ENCODE measurements around the gene MGAT4D.
"Not testable (repeated sequence)": the region's sequence is repeated elsewhere in the genome, so short reads cannot be mapped to it uniquely, and the experiment has no call there.

MGAT4D gene

GRCh38 chr4:140448162-140448561, 49.9 kb downstream of the MGAT4D start:
- no peak for DNase-seq (ENCODE audit: low read depth in 2 of 2)
- H3K4me3 ChIP-seq (replicated peaks in 1 of 2; ENCODE audit: low read depth in 2 of 2, low read length in 2 of 2), result no peak overlapping the region
- TF ChIP-seq, protein P1, sequence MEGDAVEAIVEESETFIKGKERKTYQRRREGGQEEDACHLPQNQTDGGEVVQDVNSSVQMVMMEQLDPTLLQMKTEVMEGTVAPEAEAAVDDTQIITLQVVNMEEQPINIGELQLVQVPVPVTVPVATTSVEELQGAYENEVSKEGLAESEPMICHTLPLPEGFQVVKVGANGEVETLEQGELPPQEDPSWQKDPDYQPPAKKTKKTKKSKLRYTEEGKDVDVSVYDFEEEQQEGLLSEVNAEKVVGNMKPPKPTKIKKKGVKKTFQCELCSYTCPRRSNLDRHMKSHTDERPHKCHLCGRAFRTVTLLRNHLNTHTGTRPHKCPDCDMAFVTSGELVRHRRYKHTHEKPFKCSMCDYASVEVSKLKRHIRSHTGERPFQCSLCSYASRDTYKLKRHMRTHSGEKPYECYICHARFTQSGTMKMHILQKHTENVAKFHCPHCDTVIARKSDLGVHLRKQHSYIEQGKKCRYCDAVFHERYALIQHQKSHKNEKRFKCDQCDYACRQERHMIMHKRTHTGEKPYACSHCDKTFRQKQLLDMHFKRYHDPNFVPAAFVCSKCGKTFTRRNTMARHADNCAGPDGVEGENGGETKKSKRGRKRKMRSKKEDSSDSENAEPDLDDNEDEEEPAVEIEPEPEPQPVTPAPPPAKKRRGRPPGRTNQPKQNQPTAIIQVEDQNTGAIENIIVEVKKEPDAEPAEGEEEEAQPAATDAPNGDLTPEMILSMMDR (IDR thresholded peaks at IDR 0.05; ENCODE audit: low read depth, low read length), result no peak

DNA sequence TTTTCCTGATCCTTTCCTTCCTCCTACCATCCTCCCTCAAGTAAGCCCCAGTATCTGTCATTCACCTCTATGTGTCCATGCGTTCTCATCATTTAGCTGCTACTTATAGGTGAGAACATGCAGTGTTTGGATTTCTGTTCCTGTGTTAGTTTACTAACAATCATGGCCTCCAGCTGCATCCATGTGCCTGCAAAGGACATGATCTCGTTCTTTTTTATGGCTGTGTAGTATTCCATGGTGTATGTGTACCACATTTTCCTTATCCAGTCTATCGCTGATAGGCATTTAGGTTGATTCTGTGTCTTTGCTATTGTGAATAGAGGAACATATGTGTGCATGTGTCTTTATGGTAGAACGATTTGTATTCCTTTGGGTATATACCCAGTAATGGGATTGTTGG, 53.7 kb downstream of the MGAT4D start:
- not testable (repeated sequence) for DNase-seq (ENCODE audit: low read depth in 2 of 2)

GRCh38 chr4:140439644-140440142, 58.4 kb downstream of the MGAT4D start:
- DNase-seq (ENCODE audit: low read depth in 2 of 2), result no peak
- TF ChIP-seq, protein P1 (IDR thresholded peaks at IDR 0.05; ENCODE audit: low read depth, low read length), result no peak
- H3K4me3 ChIP-seq (replicated peaks in 1 of 2; ENCODE audit: low read depth in 2 of 2, low read length in 2 of 2), result no peak overlapping the region

More for the DNA sequence above, 53.7 kb downstream of the MGAT4D start:
- H3K4me3 ChIP-seq (replicated peaks in 1 of 2; ENCODE audit: low read depth in 2 of 2, low read length in 2 of 2), result not testable (repeated sequence)

DNA sequence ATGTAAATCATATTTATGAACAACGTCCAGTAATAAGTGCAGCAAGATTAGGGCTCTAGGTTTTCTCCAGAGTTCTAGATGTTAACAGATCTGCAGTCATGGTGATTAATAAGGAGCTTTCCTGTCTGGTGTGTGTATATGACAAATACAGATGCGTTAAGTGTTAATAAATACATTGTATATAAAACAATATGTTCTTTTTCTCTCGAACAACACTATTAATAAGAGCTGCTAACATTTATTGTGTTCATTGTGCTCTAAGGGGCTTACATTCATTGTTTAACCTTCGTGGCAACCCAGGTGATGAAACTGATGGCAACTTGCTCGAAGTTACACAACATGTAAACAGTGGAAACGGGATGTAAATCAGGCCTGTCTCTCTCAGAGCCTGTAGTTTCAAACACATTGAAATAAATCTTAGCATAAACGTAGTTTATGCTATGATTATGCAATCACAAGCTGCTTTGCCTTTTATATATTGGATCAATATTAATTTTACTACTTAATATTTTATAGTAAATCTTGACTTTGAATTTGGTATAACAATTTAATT, 70.1 kb downstream of the MGAT4D start:
- peak in 1 of 2 donors; percentile 0 for DNase-seq (ENCODE audit: low read depth in 2 of 2)
- peak overlapping the region; percentile 60 to 65 for H3K4me3 ChIP-seq (replicated peaks in 1 of 2; ENCODE audit: low read depth in 2 of 2, low read length in 2 of 2)

DNA sequence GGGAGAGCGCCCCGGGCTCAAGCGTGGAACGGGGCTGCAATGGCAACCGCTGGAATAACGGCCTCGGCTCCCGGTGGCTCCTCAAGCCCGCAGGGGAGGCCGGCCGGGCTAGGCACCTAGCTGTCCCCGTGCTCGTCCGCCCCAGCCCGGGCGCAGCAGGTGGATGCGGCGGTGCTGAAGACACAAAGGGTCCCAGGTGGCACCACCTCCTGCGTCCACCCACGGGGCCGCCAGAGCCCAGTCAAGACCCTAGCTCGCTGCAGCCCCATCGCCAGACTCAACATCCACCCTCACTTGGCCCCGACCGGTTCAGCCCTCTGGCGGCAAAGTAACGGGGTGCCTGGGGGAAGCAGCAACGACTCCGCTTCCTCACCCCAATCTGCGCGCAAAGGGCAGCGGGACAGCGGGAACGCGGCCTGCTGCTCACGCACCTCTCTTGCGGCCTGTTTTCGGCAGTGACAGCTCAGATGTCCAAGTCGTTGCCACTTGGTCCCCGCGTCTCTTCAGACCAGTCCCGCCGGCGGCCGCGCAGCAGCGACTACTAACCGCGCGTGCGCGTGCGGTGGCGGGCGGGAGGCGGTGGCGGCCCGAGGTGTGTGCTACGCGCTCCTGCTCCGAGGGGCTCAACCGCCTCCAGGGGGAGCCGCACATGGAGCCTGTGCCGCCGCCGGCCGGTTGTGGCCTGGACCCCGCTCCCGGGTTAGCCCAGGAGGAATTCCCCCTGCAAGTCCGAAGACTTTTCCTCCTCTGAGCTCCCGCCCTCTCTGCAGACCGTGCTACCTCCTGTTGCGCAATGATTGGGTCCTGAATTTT, 70.8 kb downstream of the MGAT4D start, which contains the start of gene CLGN:
TSS of gene CLGN (minus strand) at position 543 of the 813 bp plus-strand sequence. CDS start 14,570 bp downstream, outside the sequence.
- TF ChIP-seq, protein P1 (IDR thresholded peaks at IDR 0.05; ENCODE audit: low read depth, low read length), result peak; percentile 5
- peak; percentile 43 to 44 for DNase-seq (ENCODE audit: low read depth in 2 of 2)
- H3K4me3 ChIP-seq (replicated peaks in 1 of 2; ENCODE audit: low read depth in 2 of 2, low read length in 2 of 2), result peak within 1 kb of the TSS; percentile 60 to 65

More for the DNA sequence above, 70.1 kb downstream of the MGAT4D start:
- TF ChIP-seq, protein P1 (IDR thresholded peaks at IDR 0.05; ENCODE audit: low read depth, low read length), result no peak

- TF ChIP-seq, protein P1 (IDR thresholded peaks at IDR 0.05; ENCODE audit: low read depth, low read length), result no peak
- H3K4me3 ChIP-seq (replicated peaks in 1 of 2; ENCODE audit: low read depth in 2 of 2, low read length in 2 of 2), result peak overlapping the region in 1 of 2 donors; percentile 65
- no peak for DNase-seq (ENCODE audit: low read depth in 2 of 2)
Observed at GRCh38 chr4:140426610-140427105, 71.4 kb downstream of the MGAT4D start.

- H3K4me3 ChIP-seq (replicated peaks in 1 of 2; ENCODE audit: low read depth in 2 of 2, low read length in 2 of 2), result no peak overlapping the region
- DNase-seq (ENCODE audit: low read depth in 2 of 2), result peak in 1 of 2 donors; percentile 23
- TF ChIP-seq, protein P1 (IDR thresholded peaks at IDR 0.05; ENCODE audit: low read depth, low read length), result no peak
Observed at GRCh38 chr4:140423106-140423505, 75.0 kb downstream of the MGAT4D start.

DNA sequence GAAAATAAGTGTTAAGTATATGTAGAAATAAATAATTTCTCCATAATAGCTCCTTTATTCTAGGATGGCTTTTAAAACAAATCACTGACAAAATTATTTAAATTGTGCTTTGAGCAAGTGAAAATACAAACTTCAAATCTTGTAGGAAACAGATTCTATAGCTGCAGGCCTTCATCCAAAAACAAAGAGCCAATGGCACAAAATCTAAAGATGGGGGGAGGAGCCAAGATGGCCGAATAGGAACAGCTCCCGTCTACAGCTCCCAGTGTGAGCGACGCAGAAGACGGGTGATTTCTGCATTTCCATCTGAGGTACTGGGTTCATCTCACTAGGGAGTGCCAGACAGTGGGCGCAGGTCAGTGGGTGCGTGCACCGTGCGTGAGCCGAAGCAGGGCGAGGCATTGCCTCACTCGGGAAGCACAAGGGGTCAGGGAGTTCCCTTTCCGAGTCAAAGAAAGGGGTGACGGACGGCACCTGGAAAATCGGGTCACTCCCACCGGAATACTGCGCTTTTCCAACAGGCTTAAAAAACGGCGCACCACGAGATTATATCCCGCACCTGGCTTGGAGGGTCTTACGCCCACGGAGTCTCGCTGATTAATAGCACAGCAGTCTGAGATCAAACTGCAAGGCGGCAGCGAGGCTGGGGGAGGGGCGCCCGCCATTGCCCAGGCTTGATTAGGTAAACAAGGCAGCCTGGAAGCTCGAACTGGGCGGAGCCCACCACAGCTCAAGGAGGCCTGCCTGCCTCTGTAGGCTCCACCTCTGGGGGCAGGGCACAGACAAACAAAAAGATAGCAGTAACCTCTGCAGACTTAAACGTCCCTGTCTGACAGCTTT, 84.7 kb downstream of the MGAT4D start:
- H3K4me3 ChIP-seq (replicated peaks in 1 of 2; ENCODE audit: low read depth in 2 of 2, low read length in 2 of 2); DNase-seq (ENCODE audit: low read depth in 2 of 2): not testable (repeated sequence)

Measured in cardiac fibroblast (primary cell).